HEK293T (cell line): ENCODE measurements around the gene UAP1L1.

Experiments used
- CTCF ChIA-PET: fragments of 350-600 bp; formaldehyde crosslinking; extraction: SDS; loops from one replicate; lab custom pipeline; 2021; ENCODE audit warnings: antibody characterized with exemption, inconsistent platforms; lab: Yijun Ruan, JAX
- POLR2A ChIA-PET: fragments of 350-600 bp; formaldehyde crosslinking; extraction: SDS; loops from one replicate; lab custom pipeline; 2020; ENCODE audit warnings: antibody characterized with exemption, inconsistent platforms; lab: Yijun Ruan, JAX
- DNase-seq: peaks from one replicate; pipeline ENCODE4 v3.0.0; 2012; ENCODE audit warnings: mixed read lengths; ENCODE audit errors: extremely low spot score
- ARNT ChIP-seq: fragments of 450-650 bp; IDR thresholded peaks from 2 replicates; pipeline ENCODE4 v1.6.1; 2017; ENCODE audit warnings: mild to moderate bottlenecking
- BHLHE40 ChIP-seq: fragments of 450-650 bp; IDR thresholded peaks from 2 replicates; pipeline ENCODE4 v1.6.1; 2016; ENCODE audit warnings: mild to moderate bottlenecking, moderate library complexity, borderline replicate concordance
- CTBP1 ChIP-seq: fragments of 450-650 bp; IDR thresholded peaks from 2 replicates; pipeline ENCODE4 v1.6.1; 2016; ENCODE audit warnings: borderline replicate concordance
- ELF4 ChIP-seq: fragments of 450-650 bp; IDR thresholded peaks from 2 replicates; pipeline ENCODE4 v1.6.1; 2017; ENCODE audit warnings: antibody characterized with exemption
- FOXA1 ChIP-seq: fragments of 450-650 bp; IDR thresholded peaks from 2 replicates; pipeline ENCODE4 v1.6.1; 2016; ENCODE audit warnings: mild to moderate bottlenecking
- FOXK2 ChIP-seq: fragments of 450-650 bp; IDR thresholded peaks from 2 replicates; pipeline ENCODE4 v1.6.1; 2016; ENCODE audit warnings: mild to moderate bottlenecking
- FOXM1 ChIP-seq: fragments of 450-650 bp; IDR thresholded peaks from 2 replicates; pipeline ENCODE4 v1.6.1; 2017; ENCODE audit warnings: mild to moderate bottlenecking, borderline replicate concordance
- HDGF ChIP-seq: fragments of 450-650 bp; IDR thresholded peaks from 2 replicates; pipeline ENCODE4 v1.6.1; 2017; ENCODE audit warnings: antibody characterized with exemption, borderline replicate concordance
- L3MBTL2 ChIP-seq: fragments of 450-650 bp; conservative IDR thresholded peaks from 2 replicates; pipeline ENCODE4 v1.6.1; 2016; ENCODE audit warnings: mild to moderate bottlenecking
- LEF1 ChIP-seq: fragments of 450-650 bp; IDR thresholded peaks from 2 replicates; pipeline ENCODE4 v1.6.1; 2017; ENCODE audit warnings: mild to moderate bottlenecking, borderline replicate concordance
- NFRKB ChIP-seq: fragments of 450-650 bp; IDR thresholded peaks from 2 replicates; pipeline ENCODE4 v1.6.1; 2016; ENCODE audit warnings: mild to moderate bottlenecking, moderate library complexity
- SP1 ChIP-seq: fragments of 450-650 bp; IDR thresholded peaks from 2 replicates; pipeline ENCODE4 v1.6.1; 2017
- SUZ12 ChIP-seq: fragments of 450-650 bp; IDR thresholded peaks from 2 replicates; pipeline ENCODE4 v1.6.1; 2016; ENCODE audit warnings: mild to moderate bottlenecking
- TARDBP ChIP-seq: fragments of 450-650 bp; IDR thresholded peaks from 2 replicates; pipeline ENCODE4 v1.6.1; 2016
- ZNF384 ChIP-seq: fragments of 450-650 bp; IDR thresholded peaks from 2 replicates; pipeline ENCODE4 v1.6.1; 2016
- TF ChIP-seq, protein P1 (sequence below): fragments of 450-650 bp; IDR thresholded peaks from 2 replicates; pipeline ENCODE4 v1.6.1; 2016

Gene UAP1L1

DNA sequence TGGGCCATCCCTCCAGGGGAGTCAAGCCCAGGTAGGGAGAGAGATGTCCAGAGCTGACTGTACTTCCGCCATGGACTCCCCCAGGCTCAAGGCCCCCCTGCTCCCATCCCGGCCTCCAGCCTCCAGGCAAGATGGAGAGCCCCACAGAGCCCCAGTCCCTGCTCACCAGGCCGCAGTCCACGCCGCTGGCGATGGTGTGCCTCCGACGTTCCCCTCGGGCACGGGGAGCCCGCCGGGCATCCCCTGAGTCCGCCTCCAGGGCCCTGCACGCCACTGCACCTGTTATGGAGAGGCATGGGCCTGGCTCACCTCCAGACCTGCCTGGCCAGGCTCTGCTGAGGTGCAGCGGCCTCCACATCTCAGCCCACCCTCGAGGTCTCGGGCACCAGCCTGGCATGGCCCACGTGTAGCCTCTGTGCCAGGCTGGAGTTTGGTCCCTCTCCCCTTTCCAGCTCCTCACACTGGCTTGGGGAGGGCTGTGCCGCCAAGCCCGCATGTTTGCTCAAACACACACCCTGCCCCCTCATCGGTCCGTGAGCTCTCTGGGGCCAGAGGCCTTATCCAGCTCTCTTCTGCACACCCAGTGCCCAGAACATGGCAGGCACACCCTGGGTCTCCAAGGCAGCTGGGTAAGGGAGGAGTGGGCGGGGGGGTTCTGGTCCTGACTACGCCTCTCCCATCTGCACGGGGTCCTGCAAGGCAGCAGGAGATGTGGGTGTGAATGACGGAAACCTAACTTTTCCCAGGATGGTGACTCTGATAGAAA lies 11.0 kb upstream of the UAP1L1 start:
- ChIA-PET POLR2A (no interaction called here), CTCF (interaction anchor here (1.2 to 2.8 kb wide), 4 partner anchors 11 to 37 kb away, joined by 4 to 16 read pairs (median 10); partner anchors contain the start of gene UAP1L1)
- no peak for TF ChIP-seq SP1
- TF ChIP-seq ARNT: no peak
- no peak for TF ChIP-seq FOXK2
- no peak for TF ChIP-seq BHLHE40
- DNase-seq: no peak

DNA sequence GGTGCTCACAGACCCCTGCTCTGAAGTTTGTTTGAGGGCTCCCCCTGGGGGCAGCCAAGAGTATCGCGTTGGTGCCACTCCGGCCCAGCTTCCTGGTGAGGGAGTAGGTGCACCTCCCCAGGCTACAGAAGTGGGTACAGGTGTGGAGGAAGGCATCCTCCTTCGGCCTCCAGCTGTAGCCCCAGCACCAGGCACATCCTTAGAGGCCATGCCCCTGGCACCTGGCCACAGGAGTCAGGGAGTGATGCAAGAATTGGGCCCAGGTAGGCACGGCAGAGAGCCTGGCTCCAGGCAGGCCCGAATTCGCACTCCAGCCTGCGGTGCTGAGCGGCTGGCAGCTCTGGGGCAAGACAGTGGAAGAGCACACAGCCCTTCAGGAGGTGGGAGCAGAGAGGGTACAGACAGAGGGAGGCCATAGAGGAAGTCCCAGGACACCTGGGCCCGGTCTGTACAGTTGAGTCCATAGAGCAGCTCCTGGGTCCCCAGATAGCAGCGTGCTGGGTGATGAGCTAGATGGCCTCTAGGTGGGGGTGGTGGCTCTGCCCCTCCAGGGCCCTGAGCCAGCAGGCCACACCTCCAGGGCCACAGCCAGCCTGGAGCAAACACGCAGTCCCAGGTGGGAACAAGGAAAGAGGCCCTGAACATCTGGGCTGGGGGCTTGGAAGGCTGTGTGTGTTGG lies 9.3 kb upstream of the UAP1L1 start:
- TF ChIP-seq FOXA1 (no peak), ELF4 (no peak), HDGF (no peak)
- peak; percentile 86 for DNase-seq
- POLR2A ChIA-PET: interaction anchor here (0.7 to 1.0 kb wide), 3 partner anchors 18 to 173 kb away, joined by 3 to 4 read pairs (median 4); partner anchors contain the start of gene TUBB4B
- CTCF ChIA-PET: interaction anchor here (0.6 to 2.8 kb wide), 12 partner anchors 9 to 121 kb away, joined by 3 to 16 read pairs (median 6); partner anchors contain the start of genes MAN1B1 and UAP1L1

DNA sequence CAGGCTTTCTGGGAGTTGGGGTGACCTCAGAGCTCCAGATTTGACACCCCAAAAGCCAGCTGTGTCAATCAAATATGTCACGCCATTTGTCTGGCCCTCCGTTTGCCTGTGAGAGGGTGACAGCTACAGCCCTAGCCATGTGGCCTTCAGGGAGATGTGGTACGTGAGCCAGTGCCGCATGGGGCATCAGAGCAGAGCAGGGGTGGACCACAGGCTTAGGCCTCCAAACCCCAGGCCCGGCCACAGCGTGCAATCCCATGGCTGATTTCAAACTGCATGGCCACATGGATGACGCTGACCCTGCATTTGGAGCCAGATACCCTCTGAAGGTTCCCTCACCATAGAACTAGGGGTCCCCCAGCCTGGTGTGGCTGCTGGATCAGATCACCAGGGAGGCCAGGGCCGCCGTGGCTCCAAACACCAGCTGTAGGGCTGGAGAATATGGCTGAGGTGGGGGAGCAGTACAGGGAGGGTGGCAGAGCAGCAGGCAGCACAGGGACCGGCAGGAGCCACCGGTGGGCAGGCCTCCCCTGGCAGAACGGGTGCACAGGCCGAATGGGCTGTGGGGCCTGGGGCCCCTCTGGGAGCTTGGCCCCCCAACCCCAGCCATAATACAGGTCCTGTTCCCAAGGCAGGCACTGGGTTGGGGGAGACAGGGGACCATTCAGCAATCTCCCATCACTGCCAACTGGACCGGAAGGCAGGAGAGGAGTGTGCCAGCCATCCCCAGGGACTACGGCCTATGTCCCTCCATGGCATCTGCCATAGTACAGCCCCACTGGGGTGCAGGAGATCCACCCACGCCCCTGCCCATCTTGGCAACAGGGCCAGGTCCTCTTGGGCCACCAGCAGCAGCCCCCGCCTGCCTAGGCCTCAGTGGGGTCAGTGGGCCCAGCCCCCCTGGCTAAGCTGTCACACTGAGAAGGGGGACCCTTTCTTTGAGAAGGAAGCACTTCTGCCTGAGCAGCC lies 8.5 kb upstream of the UAP1L1 start:
- POLR2A ChIA-PET: interaction anchor here (0.7 to 3.2 kb wide), 6 partner anchors 17 to 172 kb away, joined by 3 to 27 read pairs (median 4); partner anchors contain the start of genes MAN1B1 and TUBB4B
- TF ChIP-seq HDGF (no peak), L3MBTL2 (no peak), FOXM1 (no peak), ELF4 (no peak), ARNT (no peak), CTBP1 (no peak), TARDBP (no peak), SUZ12 (no peak), LEF1 (no peak), NFRKB (no peak), BHLHE40 (no peak), FOXA1 (no peak), ZNF384 (no peak), SP1 (no peak), FOXK2 (no peak)
- TF ChIP-seq, protein P1, sequence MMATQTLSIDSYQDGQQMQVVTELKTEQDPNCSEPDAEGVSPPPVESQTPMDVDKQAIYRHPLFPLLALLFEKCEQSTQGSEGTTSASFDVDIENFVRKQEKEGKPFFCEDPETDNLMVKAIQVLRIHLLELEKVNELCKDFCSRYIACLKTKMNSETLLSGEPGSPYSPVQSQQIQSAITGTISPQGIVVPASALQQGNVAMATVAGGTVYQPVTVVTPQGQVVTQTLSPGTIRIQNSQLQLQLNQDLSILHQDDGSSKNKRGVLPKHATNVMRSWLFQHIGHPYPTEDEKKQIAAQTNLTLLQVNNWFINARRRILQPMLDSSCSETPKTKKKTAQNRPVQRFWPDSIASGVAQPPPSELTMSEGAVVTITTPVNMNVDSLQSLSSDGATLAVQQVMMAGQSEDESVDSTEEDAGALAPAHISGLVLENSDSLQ: no peak; the same call in 1 of the 2 replicates
- CTCF ChIA-PET: interaction anchor here (0.9 to 2.8 kb wide), 12 partner anchors 8 to 168 kb away, joined by 4 to 16 read pairs (median 8); partner anchors contain the start of genes MAN1B1, NPDC1 and UAP1L1
- DNase-seq: no peak

DNA sequence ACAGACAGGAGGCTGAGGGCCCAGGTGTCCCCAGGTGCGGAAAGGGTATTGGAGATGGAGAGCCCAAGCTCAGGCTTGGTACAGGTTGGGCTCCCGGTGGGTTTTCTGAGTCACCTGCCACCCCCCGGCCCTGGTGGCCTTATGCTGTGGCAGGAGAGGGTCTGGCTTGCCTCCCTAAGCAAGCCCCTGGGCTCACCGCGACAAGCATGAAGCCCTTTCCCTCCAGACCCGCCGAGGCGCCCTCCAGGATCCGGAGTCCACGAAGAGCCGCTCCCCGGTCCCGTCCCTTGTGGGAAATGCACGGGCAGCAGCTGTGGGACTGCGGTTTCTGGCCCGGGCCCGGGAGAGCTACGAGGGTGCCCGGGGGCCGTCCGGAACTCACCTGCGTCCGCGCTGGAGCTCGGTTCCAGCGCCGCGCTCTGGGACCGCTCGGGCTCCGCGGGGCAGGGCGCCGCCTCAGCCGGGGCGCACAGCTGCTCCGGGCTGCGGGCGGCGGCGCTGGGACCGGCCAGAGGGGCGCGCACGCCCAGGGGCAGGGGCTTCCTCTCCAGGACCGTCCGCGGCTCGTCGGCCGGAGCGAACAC lies 7.7 kb upstream of the UAP1L1 start:
- POLR2A ChIA-PET: interaction anchor here (0.9 to 3.2 kb wide), 9 partner anchors 12 to 827 kb away, joined by 3 to 27 read pairs (median 4); partner anchors contain the start of gene MAN1B1

DNA sequence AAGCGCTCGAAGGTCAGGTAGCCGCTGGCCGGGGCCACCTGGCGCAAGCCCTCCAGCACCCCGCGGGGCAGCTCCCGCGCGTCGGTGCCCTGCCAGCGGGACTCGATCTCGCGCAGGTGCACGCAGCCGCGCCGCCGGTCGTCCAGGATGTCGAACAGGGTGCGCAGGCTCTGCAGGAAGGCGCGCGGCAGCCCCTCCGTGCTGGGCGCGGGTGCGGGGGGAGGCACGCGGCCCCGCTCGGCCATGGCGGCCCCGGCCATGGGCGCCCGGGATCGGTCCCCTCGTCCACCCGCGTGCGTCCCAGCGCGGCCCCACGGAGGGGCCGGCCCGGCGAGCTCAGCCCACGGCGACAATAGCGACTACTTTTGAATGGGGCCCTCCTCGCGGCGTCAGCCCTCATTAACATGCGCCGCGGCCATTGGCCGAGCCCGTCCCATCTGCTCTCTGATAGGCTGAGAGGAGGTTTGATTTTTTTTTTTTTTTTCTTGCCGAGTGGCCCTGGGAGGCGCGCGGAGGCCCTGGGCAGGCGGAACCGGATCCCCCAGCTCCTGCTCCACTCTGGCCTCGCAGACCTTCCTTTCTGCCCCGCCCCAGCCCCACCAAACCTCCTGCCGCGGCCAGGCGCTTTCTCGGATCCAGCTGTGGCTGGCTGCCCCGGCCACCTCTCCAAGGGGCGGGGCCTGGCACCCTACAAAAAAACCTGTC lies 7.0 kb upstream of the UAP1L1 start, which contains the start of gene SAPCD2:
Gene SAPCD2, minus strand, starts transcription at position 357 of the 705 bp plus-strand sequence. Its CDS starts 97 bp downstream, at position 260.
- ChIA-PET CTCF (interaction anchor here (0.8 to 2.4 kb wide), 7 partner anchors 12 to 166 kb away, joined by 3 to 11 read pairs (median 8); partner anchors contain the start of genes ABCA2 and NPDC1), POLR2A (interaction anchor here (0.9 to 3.2 kb wide), 10 partner anchors 12 to 828 kb away, joined by 3 to 27 read pairs (median 4); partner anchors contain the start of gene MAN1B1)
- TF ChIP-seq FOXA1: no peak
- peak; percentile 48; the same call in 1 of the 2 replicates for TF ChIP-seq L3MBTL2
- TF ChIP-seq LEF1: 0 out of 2 replicates have a peak, but pooled peaks have one; percentile 41
- TF ChIP-seq SUZ12: no peak
- peak; percentile 99 for TF ChIP-seq ZNF384
- peak; percentile 51; the same call in 1 of the 2 replicates for TF ChIP-seq FOXM1
- TF ChIP-seq TARDBP: no peak
- peak; percentile 93 for DNase-seq

More for the DNA sequence above, 7.7 kb upstream of the UAP1L1 start:
- DNase-seq: no peak
- no peak for TF ChIP-seq FOXK2
- TF ChIP-seq ARNT: no peak
- no peak for TF ChIP-seq BHLHE40
- no peak for TF ChIP-seq LEF1
- CTCF ChIA-PET: interaction anchor here (1.9 to 2.4 kb wide), 4 partner anchors 11 to 167 kb away, joined by 4 to 10 read pairs (median 8); partner anchors contain the start of gene NPDC1
